Measurements from ENCODE around the gene HIPK1. TPM values are rescaled to one million over a fixed set of nuclear protein-coding genes. Genes with fewer than 3 reads are reported as not detected.

Gene HIPK1
- polyA plus RNA-seq (ENCODE audit: insufficient read length in 12 of 12), result 10 to 100 TPM in 11 of 12 donors, not detected in 1; 27.7 to 37.7 (median 33.5) TPM
- long read RNA-seq, donor 1, partial matches to known transcripts, result 5 of 5 reads
- long read RNA-seq, donor 1, other reads (novel, unspliced or antisense), result 0 of 5 reads
- long read RNA-seq, donor 2, result 0 reads
- long read RNA-seq, donor 3, result 0 reads
- long read RNA-seq, donor 4, result 0 reads
- long read RNA-seq, donor 5, full-length matches to known transcripts, result 2 of 8 reads
- long read RNA-seq, donor 5, partial matches to known transcripts, result 6 of 8 reads
- long read RNA-seq, donor 5, other reads (novel, unspliced or antisense), result 0 of 8 reads
- long read RNA-seq, donor 6, result 0 reads
- long read RNA-seq, donor 7, partial matches to known transcripts, result 5 of 5 reads
- long read RNA-seq, donor 7, other reads (novel, unspliced or antisense), result 0 of 5 reads
- long read RNA-seq, donor 8, result 0 reads
- long read RNA-seq, donor 9, result 0 reads
- long read RNA-seq, donor 10, full-length matches to known transcripts, result 1 of 1 reads
- long read RNA-seq, donor 10, partial matches to known transcripts, result 0 of 1 reads
- long read RNA-seq, donor 10, other reads (novel, unspliced or antisense), result 0 of 1 reads
- long read RNA-seq, donor 11, full-length matches to known transcripts, result 2 of 8 reads
- long read RNA-seq, donor 11, partial matches to known transcripts, result 6 of 8 reads
- long read RNA-seq, donor 11, other reads (novel, unspliced or antisense), result 0 of 8 reads

GRCh38 chr1:113928941-113929749 is at the start of gene HIPK1:
Gene HIPK1, plus strand, starts transcription at chr1:113929324.
- DNase-seq, result peak; percentile 94

GRCh38 chr1:113879739-113880038 is 49.4 kb upstream of the HIPK1 start:
- DNase-seq, result no peak

- no peak for DNase-seq
These were observed 47.5 kb upstream of the HIPK1 start for GRCh38 chr1:113881661-113882060.

- no peak for DNase-seq
These were observed 42.4 kb upstream of the HIPK1 start for GRCh38 chr1:113886417-113887401.

- no peak for DNase-seq
These were observed 41.5 kb upstream of the HIPK1 start, which contains the start of gene BCL2L15 for GRCh38 chr1:113887402-113888175. Gene BCL2L15, minus strand, starts transcription at chr1:113887581. Its CDS starts 206 bp downstream, at chr1:113887375.

GRCh38 chr1:113890816-113891215 is 38.3 kb upstream of the HIPK1 start:
- DNase-seq, result no peak

GRCh38 chr1:113891631-113892220 is 37.4 kb upstream of the HIPK1 start:
- DNase-seq, result no peak

- DNase-seq, result no peak
These were observed 35.9 kb upstream of the HIPK1 start for GRCh38 chr1:113893267-113893666.

- DNase-seq, result no peak
These were observed 34.0 kb upstream of the HIPK1 start for GRCh38 chr1:113895098-113895497.

- DNase-seq, result no peak
These were observed 33.2 kb upstream of the HIPK1 start for GRCh38 chr1:113895961-113896360.

GRCh38 chr1:113898241-113898814 is 30.8 kb upstream of the HIPK1 start:
- DNase-seq, result no peak

GRCh38 chr1:113899111-113899510 is 30.0 kb upstream of the HIPK1 start:
- DNase-seq, result no peak

GRCh38 chr1:113901191-113901590 is 27.9 kb upstream of the HIPK1 start:
- no peak for DNase-seq

- DNase-seq, result no peak
These were observed 25.4 kb upstream of the HIPK1 start for GRCh38 chr1:113903501-113904292.

- DNase-seq, result no peak
These were observed 24.8 kb upstream of the HIPK1 start for GRCh38 chr1:113904293-113904673.

- DNase-seq, result peak; percentile 100
These were observed 24.3 kb upstream of the HIPK1 start, which contains the start of the genes AP4B1 and DCLRE1B for GRCh38 chr1:113904674-113905434. Gene AP4B1, minus strand, starts transcription at chr1:113904799. Its CDS starts 82 bp downstream, at chr1:113904717. Gene DCLRE1B, plus strand, starts transcription at chr1:113905326. Its CDS starts 261 bp downstream, at chr1:113905587.

GRCh38 chr1:113905435-113905861 is 23.7 kb upstream of the HIPK1 start:
- no peak for DNase-seq

All from muscle of arm (tissue), 14 donors.